Type B pancreatic cell (in vitro differentiated cells): ENCODE data around the gene TEFM. TPM values are rescaled to one million over a fixed set of nuclear protein-coding genes. Genes with fewer than 3 reads are reported as not detected.

Source experiments
- DNase-seq: peaks from one replicate; pipeline ENCODE4 v3.0.0; 2021; ENCODE audit warnings: mixed read lengths; ENCODE audit not compliant: unreplicated experiment; ENCODE audit errors: extremely low spot score
- H3K27ac Mint-ChIP-seq: 2 replicates; pipeline ENCODE4 v1.8.0; 2021; ENCODE audit warnings: mild to moderate bottlenecking, mixed read lengths
- H3K27me3 Mint-ChIP-seq: 2 replicates; pipeline ENCODE4 v1.8.0; 2021; ENCODE audit warnings: mixed read lengths
- H3K36me3 Mint-ChIP-seq: 2 replicates; pipeline ENCODE4 v1.8.0; 2021; ENCODE audit warnings: mixed read lengths
- H3K4me1 Mint-ChIP-seq: one replicate; pipeline ENCODE4 v1.8.0; 2021; ENCODE audit warnings: mixed read lengths; ENCODE audit not compliant: unreplicated experiment
- H3K4me3 Mint-ChIP-seq: 2 replicates; pipeline ENCODE4 v1.8.0; 2021; ENCODE audit warnings: mild to moderate bottlenecking, mixed read lengths
- H3K9me3 Mint-ChIP-seq: 2 replicates; pipeline ENCODE4 v1.8.0; 2021; ENCODE audit warnings: mixed read lengths
- total RNA-seq: library from RNA; stranded (reverse); gene quantifications from 2 replicates; pipeline ENCODE4 v1.2.1, GENCODE V29; 2021; ENCODE audit warnings: low replicate concordance
- TF ChIP-seq, protein P1 (sequence below): fragments of 200-600 bp; sonication (generic); conservative IDR thresholded peaks from 2 replicates; pipeline ENCODE4 v1.5.0; 2021; ENCODE audit warnings: antibody characterized with exemption, mild to moderate bottlenecking

TEFM gene
- total RNA-seq, 1 donor from 2014 or later, result 19.4 TPM

DNA sequence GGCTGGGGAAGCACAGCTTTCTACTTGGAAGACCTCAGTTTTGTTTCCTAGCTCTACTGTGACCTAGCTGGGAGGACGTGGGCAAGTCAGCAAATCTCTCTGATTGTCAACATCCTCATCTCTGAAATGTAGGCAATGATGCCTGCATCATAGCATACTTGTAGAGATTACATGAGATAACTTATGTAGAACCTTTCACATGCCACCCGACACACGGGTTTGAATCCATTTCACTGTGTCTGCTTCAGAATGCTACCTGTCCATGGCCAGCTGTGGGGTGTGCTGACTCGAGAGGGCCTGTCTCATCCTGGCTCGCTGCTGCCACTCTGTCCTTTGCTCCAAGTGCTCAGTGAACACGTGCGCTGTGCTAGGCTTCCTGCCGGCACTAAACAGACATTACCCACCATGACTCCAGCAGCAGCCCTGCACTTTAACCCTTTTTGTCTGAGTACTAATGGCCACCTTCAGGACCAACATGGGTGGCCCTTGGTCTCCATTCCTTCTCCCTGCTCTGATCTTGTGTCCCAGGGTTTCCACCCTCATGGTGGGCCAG lies 23.1 kb upstream of the TEFM start:
- H3K36me3 Mint-ChIP-seq, result no peaks in the 10 kb centered on the region
- no peaks in the 10 kb centered on the region for H3K4me1 Mint-ChIP-seq
- TF ChIP-seq, protein P1, sequence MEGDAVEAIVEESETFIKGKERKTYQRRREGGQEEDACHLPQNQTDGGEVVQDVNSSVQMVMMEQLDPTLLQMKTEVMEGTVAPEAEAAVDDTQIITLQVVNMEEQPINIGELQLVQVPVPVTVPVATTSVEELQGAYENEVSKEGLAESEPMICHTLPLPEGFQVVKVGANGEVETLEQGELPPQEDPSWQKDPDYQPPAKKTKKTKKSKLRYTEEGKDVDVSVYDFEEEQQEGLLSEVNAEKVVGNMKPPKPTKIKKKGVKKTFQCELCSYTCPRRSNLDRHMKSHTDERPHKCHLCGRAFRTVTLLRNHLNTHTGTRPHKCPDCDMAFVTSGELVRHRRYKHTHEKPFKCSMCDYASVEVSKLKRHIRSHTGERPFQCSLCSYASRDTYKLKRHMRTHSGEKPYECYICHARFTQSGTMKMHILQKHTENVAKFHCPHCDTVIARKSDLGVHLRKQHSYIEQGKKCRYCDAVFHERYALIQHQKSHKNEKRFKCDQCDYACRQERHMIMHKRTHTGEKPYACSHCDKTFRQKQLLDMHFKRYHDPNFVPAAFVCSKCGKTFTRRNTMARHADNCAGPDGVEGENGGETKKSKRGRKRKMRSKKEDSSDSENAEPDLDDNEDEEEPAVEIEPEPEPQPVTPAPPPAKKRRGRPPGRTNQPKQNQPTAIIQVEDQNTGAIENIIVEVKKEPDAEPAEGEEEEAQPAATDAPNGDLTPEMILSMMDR, result no peak
- peaks cover 32% of the 10 kb centered on the region for H3K27me3 Mint-ChIP-seq
- H3K4me3 Mint-ChIP-seq, result no peak overlapping the region
- DNase-seq, result no peak
- H3K9me3 Mint-ChIP-seq, result no peaks in the 10 kb centered on the region
- no peak overlapping the region for H3K27ac Mint-ChIP-seq

GRCh38 chr17:30928584-30928983 lies 22.5 kb upstream of the TEFM start:
- no peak for DNase-seq
- Mint-ChIP-seq H3K4me1 (no peaks in the 10 kb centered on the region), H3K27ac (no peak overlapping the region), H3K27me3 (peaks cover 38% of the 10 kb centered on the region), H3K9me3 (no peaks in the 10 kb centered on the region), H3K36me3 (no peaks in the 10 kb centered on the region), H3K4me3 (no peak overlapping the region)
- TF ChIP-seq, protein P1, result no peak

DNA sequence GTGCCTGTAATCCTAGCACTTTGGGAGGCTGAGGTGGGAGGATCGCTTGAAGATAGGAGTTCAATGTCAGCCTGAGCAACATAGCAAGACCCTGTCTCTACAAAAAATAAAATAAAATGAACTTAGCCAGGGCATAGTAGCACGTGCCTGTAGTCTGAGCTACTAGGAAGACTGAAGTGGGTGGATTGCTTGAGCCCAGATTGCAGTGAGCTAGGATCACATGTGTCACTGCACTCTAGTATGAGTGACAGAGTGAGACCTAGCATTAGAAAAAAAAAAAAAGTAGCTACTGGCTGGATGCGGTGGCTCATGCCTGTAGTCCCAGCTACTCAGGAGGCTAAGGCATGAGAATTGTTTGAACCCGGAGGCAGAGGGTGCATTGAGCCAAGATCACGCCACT lies 21.7 kb upstream of the TEFM start:
- Mint-ChIP-seq H3K4me1 (peaks cover 3% of the 10 kb centered on the region), H3K27ac (no peak overlapping the region), H3K4me3 (no peak overlapping the region), H3K9me3 (no peaks in the 10 kb centered on the region), H3K27me3 (peaks cover 46% of the 10 kb centered on the region), H3K36me3 (no peaks in the 10 kb centered on the region)
- DNase-seq, result no peak
- TF ChIP-seq, protein P1, result no peak

DNA sequence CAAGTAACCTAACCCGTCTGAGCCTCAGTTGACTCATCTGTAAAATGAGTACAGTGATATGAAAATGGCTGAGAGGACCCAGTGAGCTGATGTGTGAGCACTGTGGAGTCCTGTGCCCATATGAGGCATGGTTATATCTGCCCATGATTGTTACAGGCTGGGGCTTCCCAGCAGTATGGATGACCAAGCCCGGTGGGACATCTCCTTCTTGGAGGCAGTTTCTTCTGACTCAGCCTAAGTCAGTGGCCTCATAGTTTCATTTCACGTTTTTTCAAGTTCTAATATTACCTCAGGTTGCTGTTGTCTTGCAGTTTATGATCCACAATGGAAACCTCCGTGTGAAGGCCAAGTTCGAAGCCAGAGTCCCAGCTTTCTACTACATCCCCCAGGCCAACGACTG lies 20.5 kb upstream of the TEFM start:
- peaks cover 6% of the 10 kb centered on the region for H3K4me1 Mint-ChIP-seq
- no peak overlapping the region for H3K27ac Mint-ChIP-seq
- H3K36me3 Mint-ChIP-seq, result no peaks in the 10 kb centered on the region
- TF ChIP-seq, protein P1, result no peak
- H3K4me3 Mint-ChIP-seq, result no peak overlapping the region
- no peaks in the 10 kb centered on the region for H3K9me3 Mint-ChIP-seq
- no peak for DNase-seq
- peaks cover 55% of the 10 kb centered on the region for H3K27me3 Mint-ChIP-seq

- no peak for DNase-seq
- no peaks in the 10 kb centered on the region for H3K9me3 Mint-ChIP-seq
- H3K4me3 Mint-ChIP-seq, result no peak overlapping the region
- H3K27ac Mint-ChIP-seq, result no peak overlapping the region
- peaks cover 13% of the 10 kb centered on the region for H3K4me1 Mint-ChIP-seq
- H3K27me3 Mint-ChIP-seq, result peaks cover 67% of the 10 kb centered on the region
- no peaks in the 10 kb centered on the region for H3K36me3 Mint-ChIP-seq
- TF ChIP-seq, protein P1, result no peak
These were observed 18.3 kb upstream of the TEFM start for GRCh38 chr17:30924341-30924740.
